Endometrium (tissue), 2 donors: ENCODE data around the gene RARA.

Experiments
- FAIRE-seq: peaks from 2 replicates; lab custom pipeline; 2012; peaks lifted over from hg19 to GRCh38; lab: Jason Lieb, UNC
- donor health status: control.
- donor health status: control.

Gene RARA

DNA sequence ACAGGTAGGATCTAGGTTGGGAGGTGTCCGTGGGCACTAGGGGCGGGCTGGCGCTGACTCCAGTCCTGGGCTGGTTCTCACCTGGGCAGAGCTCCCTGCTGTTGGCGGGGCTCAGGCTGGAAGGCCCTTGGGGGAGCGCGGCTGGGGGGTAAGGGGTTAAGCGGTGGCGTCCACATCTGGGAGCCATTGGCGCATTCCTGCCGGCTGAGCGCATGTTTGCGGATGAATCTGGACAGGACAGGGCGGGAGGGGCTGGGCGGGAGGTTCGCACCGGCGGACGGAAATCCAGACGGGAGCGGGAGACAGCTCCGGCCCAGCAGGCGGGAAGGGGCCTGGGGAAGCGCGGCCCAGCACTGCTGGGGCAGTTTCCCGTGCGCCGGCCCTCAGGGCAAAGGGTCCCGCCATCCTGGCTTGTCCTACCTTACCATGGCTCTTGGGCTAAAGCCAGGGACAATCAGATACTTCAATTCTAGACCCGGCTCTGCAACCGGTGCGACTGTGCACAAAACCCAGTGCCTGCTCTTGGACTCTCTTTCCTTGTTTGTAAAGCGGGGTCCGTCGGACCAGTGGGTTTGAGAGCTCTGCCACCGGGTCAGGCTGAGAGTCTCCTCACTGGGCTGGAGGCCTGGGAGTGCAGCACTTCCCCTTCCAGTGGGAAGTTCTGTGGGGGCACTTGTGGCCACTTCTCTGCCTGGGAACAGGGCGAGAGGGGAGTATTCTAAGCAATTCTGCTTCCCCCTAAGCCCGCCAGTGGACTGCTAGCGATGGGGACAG, 7.8 kb downstream of the RARA start:
- no peak for FAIRE-seq

DNA sequence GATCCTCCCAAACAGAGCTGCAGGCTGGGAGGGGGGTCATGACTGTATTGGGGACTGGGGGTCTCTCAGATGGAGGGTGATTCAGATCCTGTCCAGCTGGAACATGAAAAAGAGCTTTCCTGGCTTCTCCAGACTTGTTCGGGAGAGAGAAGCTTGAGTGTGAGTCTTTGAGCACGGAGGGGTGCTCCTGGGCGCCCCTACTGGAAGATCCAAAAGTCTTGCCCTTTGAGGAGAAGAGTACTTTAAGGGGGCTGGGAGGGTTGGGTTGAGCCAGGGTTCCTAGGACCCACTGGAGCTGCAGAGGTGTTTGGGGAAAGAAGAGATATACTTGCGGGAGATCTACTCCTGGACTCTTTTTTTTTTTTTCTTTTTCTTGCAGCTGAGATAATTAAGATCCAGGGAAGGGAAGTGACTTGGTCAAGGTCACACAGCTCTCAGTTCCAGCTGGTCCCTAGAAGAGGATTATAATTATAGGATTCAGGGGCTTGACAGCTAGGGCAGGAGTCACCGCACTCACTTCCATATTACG, 8.4 kb downstream of the RARA start:
- FAIRE-seq = no peak

DNA sequence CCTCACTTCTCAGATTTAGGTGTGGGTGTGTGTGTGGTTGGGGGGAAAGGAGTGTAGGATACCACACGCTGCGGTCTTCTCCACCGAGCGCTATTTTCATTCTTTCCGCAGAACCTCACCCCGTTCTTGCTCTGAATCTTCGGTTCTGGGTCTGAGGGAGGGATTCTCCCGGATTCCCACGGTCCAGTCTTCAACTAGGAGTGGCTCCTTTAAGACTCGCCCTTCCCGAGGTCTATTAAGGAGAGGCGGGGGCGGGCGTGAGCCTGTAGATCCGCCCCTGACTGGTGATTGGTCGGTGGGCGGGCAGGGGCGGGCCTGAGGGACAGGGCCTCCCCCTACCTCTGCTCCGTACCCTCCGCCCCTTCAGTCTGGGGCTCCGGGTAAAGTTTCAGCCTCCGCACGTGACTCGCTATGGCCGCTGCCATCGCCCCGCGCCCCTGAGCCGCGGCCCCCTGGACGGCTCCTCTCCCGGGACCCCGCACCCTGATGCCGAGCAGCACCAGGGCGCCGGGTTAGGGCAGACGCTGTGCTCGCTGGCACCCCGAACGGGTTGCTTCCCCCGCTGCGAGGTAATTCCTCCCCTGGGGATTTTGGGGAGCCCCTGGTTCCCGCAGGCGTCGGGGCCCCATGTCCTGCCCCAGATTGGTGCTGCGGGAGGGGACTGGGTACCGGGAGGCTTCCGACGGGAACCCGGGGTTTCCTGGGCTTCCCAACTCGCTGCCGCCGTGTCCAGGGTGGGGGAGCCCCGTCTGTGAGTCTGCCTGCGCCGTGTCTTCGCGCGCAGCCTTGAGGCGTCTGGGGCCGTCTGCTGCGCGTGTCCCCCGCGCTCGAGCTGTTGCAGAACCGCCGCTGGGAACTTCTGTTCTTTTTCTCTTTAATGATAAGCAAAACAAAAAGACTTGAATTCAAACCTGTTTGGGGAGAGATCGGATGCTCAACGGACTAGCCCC, 9.2 kb downstream of the RARA start:
- no peak for FAIRE-seq

DNA sequence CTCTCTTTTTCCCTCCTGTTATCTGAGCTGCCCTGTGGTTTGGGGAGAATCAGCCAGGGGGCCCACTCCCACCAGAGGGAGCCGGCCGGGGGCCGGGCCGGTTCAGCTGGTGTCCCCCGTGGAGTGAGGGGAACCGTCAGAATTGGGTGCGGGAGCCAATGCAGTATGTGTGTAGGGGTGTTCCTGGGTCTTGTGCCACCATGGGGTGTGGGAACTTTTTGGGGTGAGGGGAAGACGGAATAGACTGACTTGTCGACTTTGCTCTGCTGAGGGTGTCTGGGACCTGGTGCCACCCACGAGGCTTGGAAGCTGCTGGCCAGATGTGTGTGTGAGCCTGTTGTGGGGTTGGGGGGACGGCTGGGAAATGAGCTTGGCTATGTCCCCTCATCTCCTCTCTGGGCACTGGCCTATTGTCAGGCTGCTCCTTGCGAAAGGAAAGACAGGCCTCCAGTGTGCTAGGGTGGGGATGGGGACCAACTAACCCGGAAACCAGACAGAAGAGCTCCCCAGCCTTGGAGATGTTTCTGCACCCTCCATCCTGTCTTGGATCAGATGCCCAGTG, 9.9 kb downstream of the RARA start:
- no peak for FAIRE-seq

DNA sequence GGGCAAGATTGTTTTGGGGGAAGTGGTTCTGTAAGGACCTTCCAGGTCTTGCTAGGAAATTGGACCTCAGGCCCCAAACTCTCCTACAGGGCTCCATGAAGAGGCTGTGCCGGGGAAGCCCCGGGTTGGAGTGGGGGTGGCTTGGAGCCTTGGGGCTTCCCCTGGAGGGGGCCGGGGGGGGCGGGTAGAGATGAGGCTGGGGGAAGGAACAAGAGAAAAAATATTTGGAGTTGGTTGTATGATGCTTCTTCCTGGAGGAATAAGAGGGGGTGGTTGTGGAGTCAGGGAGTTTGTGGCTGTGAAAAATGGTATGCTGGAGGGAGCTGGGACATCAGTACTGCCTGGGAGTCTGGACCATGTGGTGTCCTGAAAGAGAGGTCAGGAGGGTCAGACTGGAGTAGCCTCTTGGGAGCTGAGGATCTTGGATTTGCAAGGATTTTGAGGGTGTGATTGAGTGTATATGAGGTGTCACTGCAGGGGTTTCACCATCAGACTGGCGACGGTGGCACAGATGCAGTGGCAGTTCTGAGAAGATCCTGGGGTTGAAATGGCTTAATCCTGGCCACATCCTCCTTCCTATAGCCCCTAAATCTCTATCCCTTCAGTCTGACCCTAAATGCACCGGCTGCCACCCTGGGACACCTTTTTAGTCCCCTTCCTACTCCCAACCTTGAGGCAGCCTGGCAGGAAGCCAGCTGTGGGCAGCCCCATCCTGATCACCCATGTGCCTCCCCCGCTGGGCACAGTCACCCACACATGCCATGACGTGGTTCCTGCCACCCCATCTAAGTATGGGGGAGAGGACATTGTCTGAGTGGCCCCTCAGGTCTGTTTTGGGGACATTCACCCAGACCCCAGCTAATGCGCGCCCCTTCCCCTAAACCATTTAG, 10.9 kb downstream of the RARA start:
- no peak for FAIRE-seq

DNA sequence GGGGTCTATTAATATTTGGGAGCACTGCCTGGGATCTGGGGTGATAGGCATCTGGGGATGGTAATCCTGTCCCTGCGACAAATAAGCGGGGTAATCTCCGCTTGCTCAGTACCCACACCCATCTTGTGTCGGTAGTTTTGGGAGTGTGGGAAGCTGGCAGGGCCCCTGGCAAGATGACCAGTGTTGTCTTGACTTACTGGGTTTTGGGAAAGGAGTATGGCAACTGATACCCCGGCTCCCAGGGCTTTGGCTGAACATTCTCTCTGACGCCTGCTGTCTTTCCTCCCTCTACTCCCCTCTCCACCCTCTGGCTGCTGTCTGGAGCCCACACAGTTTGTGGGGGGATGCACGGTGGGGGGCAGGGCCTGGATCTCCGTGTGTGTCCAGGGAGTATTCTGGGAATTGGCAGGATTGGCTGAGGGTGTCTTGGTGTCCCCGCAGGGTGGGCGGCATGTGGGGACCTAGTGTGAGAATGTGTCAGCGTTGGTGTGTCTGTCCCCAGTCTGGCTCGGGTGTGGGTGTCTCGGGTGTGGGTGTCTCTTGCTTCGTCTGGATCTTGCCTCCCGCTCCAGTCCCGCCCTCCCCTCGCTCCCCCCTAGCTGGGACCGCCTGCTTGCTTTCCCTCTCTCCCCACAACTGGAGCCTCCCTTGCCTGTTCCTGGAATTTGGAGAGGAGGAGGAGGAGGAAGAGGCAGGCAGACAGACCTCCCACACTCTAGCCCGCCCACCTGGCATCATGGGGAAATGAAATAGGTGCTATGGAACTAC, 12.0 kb downstream of the RARA start:
- no peak for FAIRE-seq

DNA sequence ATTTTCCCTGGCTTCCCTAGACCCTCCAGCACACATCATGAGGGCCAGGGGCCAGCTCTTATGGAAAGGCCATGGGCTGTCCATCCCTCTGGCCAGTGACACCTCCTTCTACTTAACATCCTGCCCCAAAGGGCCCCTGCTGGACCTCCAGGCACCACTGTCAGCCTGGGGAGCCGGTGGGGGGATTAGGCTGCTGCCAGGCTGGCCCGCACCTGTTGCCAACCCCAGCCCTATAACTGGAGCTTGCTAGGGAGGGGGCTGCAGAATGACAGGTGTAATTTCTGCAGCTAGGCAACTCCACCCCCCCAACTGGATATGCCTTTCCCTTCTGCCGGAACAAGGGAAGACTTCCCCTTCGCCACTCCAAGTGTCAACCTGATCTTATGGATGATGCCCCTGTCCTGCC, 12.5 kb downstream of the RARA start:
- FAIRE-seq = no peak

DNA sequence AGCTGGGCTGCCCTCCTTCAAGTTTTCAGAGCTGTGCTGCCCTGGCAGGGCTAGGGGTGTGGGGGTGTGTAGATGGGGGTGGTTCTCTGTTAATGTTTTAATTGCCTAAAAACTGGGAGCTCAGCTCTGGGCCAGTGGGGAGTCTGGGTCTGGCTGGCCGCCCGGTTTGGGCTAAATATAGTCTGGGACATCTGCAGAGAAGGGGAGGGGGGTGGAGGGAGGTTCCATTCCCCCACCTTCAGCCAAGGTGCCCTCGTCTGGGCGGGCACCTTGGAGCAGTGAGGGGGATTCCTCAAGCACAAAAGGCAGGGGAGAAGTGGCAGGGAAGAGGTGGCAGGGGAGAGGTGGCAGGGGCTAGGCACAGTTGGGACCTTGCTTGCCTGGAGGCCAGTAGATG, 13.0 kb downstream of the RARA start:
- no peak for FAIRE-seq

DNA sequence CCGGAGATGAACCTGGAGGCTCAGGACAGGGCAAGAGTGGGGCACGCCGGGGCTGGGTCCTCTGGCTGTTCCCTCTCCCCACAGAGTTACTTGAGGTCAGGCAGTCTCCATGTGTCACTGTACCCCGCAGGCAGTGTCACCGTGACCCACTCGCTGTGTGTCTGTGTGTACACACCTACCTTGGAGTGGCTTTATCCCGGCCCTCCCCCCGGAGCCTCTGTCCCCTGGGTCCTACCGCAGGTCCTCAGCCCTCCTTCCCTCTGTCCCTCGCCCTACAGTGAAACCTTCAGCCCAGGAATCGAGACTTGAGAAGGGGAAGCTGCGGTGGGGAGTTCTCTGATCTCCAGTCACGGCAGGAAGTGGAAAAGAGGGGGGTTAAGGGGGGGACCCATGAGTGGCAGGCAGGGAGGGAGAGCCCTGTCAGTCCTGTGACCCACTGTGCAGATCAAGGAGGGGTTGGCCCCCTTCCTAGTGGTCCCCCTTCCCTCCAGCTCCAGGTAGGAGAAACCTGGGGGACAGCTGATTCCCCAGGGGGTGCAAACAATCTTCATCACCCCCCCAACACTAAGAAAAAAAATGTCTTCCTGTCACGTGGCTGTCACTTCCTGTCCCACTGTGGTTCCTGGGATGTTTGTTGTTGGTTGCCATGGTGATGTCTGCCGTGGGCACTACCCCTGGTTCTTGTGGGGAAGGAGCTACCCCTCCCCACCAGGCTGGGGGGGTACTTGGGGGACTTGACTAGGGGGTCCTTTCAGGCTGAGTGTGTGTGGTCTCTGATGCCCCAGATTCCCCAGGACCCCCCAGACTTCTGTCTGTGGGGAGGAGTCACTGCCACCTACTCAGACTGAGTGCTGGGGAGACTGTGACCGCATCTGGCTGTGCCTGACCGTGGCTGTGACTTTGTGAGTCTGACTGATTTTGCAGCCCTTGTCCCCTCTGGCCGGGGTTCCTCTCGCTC, 13.7 kb downstream of the RARA start:
- no peak for FAIRE-seq

DNA sequence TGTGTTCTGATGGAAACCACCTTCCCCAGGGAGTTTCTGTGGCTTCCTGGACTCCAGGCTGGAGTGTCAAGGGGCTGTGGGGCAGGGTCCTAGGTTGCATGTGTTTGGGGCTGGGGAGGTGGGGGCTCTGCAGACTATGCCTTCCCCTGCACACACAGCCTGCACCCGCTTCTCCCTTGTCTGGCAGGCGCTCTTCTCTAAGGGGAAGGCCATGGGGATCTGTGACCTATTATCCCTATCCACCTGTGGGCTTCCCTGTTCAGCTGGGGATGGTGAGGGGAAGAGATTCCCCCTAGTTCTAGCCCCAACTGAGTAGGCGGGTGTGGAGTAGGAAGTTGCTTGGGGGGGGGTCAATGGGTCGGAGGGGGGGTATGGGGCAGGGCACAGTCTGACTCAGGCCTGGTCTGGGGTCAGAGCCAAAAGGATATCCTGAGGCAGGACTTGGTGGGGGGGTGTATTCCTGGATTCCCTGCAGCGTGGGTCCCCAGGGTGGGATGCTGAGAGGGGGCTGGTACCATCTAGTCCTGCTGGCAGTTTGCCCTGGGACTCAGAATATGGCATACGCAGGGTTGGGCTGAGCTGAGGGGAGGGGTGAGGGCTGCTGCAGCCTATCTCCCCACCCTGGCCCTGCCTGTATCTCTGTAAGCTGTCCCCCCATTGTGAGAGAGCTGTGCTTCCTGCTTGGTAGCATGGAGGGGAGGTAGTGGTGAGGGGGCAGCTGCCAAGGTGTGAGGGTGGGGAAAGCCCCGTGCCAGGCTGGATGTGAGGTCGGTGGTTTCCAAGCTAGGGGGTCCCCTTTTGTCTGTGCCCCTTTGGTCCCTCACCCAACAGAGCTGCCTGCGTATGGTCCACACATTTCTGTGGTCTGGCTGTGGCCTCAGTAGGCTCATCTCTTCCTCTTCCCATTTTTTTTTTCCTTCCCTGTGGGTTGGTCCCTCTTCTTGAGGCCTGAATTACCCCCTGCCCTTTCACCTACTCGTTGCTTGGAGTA, 14.7 kb downstream of the RARA start:
- no peak for FAIRE-seq

DNA sequence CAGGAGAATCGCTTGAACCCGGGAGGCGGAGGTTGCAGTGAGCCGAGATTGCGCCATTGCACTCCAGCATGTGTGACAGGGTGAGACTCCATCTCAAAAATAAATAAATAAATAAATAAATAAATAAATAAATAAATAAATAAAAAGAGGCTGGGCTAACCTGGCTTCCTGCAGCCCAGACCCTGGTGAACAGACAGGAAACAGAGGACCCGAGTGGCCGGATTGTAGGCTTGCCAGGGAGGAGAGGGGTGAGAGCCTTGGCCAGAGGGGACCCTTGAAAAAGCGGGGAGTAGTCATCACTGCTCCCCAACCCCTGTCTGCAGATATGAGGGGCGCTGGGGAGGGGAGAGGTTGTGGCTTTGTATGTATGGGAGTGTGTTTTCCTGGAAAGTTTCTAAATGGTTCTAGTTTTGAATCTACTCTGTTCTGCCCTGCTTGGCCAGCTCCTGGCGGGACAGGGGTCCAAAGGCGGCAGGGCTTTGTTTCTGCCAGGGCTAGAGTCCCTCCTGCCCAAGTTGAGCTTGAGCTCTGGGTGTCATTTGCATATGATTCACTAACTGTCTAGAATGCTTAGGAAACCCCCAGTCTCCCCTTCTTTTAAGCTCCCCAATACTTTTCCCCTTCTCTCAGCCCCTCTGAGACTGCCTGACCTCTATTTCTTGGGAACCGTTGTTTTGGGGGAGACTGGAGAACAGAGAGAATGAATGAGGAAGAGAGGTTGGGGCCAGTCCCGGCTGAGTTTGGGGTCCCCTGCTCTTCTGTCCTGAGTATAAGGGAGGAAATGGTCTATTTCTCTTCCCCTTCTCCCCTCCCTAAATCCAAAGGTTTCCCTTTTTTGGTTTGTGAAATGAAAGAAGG, 16.4 kb downstream of the RARA start:
- no peak for FAIRE-seq

DNA sequence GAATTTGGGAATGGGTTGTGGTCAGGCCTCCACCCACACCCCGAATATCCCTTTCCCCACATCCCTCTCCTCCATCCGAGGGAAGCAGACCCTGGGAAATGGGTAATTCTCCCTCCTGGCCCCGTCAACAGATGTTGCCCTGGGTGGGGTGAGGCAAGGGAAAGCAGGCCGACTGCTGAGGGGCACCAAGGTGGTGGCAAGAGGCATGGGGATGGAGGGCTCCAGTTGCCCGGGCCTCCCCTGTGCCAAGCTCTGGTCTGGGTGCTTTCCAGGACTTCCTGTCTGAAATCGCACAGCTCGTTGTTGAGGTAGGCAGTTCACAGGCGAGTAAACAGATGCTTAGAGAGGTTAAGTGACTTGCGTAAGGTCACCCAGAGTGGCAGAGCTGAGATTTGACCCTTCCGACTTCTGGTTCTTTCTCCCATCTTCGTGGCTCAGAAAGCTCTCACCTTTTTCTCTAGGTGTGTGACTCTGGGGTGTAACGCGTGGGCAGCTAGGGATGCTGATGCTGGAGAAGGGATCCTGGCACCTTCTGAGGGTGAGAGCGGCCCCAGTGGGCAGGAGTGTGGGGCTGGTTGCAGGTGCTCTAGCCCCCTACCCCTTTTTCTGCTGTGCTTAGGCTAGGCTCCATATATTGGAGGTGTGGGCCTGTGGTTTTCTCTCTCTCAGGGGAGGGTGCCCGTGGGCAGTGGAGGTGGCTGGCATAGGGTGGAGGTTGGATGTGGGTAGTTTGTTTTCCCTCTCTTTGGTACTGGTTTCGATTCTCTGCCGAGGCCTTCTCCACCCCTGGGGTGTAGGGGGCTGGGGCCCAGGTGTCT, 17.2 kb downstream of the RARA start:
- no peak for FAIRE-seq

DNA sequence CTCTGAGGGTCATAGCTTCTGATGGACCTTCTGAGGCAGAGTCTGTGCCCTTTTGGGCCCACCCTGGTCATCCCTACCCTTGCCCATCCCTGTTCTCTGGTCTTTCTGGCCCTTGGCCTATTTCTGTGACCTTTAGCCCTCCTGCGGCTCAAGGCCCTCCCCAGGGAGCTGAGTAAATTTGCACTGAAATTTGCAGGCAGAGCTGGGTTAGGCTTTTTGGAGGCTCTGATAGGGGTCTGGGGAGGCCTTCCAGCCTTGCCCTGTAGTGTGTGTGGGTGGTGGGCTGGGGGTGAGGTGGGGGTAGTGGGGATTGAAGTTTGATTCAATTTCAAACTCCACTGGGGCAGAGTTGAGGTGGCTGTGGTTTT, 17.8 kb downstream of the RARA start:
- FAIRE-seq = no peak

DNA sequence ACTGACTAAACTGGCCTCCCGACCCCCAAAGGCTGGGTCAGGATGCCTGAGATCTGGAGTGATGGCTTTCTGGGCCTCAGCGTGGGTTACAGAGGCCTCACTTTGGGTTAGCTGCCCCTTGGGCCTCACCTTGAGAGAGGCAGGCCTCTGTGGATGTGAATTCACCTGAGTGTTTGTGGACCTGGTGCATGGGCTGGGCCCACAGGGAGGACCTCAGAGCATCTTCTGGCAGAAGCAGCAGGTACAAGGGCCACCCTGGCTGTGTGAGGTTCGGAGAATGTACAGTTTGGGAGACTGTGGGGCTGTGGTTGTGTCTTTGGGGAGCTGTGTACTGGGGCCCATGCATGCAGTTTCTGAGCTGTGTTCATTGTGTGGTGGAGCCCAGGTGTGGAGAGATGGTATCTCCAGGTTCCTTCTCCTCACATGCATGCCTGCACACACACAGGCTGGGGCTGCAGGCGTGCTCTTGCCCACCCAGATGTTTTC, 18.3 kb downstream of the RARA start:
- no peak for FAIRE-seq

DNA sequence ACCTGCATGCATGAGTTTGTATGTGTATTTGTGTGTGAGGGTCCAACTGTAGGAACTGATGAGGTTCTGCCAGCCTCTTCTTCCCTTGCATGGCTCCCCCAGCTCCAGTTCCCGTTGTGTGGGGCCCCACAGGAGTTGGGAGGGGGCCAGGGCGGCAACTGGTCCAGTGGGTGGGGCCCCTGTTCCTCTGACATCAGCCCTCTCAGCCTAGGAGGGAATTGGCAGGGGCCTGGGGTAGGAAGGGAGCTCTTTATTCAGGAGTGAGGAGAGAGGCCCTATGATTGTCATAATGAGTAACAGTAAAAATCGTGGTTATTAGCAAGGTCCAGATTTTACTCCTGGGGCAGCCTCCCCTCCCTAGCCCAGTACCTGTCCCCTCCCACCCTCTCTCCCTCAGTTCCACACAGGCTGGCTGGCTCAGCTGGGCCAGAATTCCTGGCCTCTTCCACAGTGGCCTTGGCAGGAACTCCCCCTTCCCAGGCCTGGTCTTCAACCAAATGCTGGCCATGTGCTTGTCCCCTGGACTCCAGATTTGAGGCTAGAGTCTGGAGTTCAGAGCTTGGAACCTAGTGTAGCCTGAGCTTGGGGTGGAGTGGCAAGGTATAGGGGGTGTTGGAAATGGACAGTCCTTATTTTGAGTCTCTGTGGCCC, 18.9 kb downstream of the RARA start:
- FAIRE-seq = no peak

DNA sequence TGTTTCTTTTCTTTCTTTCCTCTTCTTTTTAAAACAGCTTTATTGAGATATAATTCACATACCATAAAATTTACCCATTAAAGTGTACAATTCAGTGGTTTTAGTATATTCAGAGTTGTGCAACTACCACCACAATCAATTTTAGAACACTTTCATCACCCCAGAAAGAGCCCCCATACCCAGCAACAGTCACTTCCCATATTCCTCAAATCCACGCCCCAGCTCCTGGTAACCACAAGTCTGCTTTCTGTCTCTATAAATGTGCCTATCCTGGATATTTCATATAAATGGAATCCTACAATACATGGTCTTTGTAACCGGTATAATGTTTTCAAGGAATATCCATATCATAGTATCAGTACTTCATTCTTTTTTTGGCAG, 19.4 kb downstream of the RARA start:
- FAIRE-seq = no peak
